Activated CD4-positive, alpha-beta T cell treated with anti-CD3 and anti-CD28 coated beads, Interleukin-2, amount 50 U/mL, for 24 hours (primary cell): ENCODE data around the gene PPM1B.
"Not testable (repeated sequence)": the region's sequence is repeated elsewhere in the genome, so short reads cannot be mapped to it uniquely, and the experiment has no call there.

ENCODE experiments used
- DNase-seq, 2 donors: peaks; one replicate each; pipeline ENCODE4 v3.0.0-alpha.2; 2020; ENCODE audit warnings: low read depth in 1 of 2, low spot score in 1 of 2

The PPM1B gene

DNA sequence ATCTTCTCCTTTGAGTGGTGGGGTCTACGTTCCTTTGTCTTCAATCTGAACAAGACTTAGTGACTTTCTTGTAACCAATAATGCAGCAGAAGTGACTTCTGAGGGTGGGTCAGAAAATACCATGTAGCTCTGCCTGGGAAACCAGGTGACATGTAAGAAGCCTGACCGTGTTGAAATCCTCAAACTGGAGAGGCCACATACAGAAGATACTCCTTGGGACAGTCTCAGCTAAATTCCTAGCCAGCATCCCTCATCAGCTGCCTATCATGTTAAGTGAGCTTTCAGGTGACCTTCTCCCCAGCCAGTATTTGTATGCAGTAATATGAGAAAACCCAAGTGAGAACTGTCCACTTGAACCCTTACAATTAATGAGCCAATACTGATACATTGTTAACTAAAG is 27.0 kb downstream of the PPM1B start:
- DNase-seq = no peak

- DNase-seq = no peak
Measured at GRCh38 chr2:44197816-44198215, 29.1 kb downstream of the PPM1B start.

DNA sequence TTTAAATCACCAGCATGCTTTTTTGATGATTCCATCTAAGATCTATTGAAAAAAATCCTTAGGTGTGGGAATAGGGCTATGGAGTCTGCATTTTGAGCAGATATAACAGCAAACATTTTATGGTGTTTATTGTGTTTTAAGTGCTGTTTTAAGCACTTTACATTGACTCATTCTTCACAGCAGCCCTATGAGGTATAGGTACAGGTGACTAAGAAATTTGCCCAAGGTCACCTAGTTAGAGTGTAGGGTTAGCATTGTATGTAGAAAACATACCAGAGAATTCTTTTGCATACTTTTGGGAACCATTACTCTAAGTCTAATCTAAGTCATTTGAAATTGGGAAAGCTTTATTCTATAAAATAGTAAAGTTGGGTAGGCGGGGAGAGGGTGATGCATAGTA is 31.3 kb downstream of the PPM1B start:
- DNase-seq = no peak

DNA sequence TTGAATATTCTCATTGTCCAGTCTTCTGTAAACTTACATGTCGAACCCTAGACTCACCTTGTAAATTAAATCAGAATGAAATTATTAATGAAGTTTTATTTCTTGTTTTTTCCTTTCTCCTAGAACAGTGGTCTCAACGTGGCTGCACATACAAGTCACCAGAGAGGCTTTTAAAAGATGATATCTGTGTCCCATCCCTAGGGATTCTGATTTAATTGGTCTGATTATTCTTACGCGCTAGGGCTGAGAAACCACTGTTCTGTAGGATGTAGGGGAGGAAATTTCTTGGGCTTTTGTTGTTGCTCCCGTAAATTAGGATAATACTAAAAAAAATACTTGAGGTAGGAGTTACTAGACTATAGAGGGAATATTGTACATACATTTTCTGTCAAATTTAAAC is 32.1 kb downstream of the PPM1B start:
- no peak for DNase-seq

DNA sequence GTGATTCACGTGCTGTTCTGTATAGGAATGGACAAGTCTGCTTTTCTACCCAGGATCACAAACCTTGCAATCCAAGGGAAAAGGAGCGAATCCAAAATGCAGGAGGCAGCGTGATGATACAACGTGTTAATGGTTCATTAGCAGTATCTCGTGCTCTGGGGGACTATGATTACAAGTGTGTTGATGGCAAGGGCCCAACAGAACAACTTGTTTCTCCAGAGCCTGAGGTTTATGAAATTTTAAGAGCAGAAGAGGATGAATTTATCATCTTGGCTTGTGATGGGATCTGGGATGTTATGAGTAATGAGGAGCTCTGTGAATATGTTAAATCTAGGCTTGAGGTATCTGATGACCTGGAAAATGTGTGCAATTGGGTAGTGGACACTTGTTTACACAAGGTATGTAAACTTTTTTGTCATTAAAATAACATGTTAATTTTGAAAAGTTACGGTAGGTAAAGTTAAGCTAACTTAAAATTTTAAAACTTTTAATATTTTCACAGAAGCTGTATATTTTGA is 33.0 kb downstream of the PPM1B start:
- DNase-seq = no peak

DNA sequence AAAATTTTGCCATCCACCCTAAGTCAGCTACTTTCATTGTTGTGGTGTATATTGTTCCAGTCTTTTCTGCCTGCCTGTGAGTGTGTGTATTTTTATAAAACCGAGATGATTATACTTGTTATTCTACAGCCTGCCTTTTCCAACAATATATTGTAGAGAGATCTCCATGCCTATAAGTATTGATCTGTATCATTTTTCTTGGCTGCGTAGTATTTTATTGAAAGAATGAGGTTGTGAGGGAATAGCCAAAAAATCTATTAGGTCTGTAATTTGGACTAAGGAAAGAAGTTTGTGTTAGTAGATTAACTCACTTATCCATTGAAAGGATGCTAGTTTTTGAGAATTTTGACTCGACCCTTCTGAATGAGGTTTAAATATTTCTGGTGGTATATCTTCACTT is 34.9 kb downstream of the PPM1B start:
- DNase-seq = no peak

DNA sequence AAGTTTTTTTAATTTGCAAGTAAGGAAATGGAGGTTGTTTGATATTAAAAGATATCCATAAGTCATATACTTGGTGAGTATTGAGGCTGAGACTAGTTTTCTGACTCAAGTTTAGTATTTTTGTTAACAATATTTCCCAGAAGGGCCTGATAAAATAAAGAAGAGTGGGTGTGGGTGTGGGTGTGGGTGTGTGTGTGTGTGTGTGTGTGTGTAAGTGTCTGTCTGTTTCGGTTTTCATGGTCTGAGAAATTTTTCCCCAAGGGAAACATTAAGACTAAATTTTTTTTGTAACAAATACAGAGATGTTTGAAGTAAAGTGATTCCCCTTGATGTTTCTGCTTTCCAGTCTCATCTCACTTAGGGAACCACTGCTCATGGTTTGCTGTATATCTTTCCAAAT is 36.5 kb downstream of the PPM1B start:
- no peak for DNase-seq

- DNase-seq = no peak
Measured at GRCh38 chr2:44207102-44207501, 38.4 kb downstream of the PPM1B start.

DNA sequence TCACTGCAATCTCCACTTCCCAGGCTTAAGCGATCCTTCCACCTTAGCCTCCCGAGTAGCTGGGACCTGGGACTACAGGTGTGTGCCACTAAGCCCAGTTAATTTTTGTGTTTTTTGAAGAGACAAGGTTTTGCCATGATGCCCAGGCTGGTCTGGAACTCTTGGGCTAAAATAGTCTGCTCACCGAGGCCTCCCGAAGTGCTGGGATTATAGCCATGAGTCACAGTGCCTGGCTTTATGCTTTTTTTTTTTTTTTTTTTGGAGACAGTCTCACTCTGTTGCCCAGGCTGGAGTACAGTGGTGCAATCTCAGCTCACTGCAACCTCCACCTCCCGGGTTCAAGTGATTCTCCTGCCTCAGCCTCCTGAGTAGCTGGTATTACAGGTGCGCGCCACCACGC is 39.0 kb downstream of the PPM1B start:
- not testable (repeated sequence) for DNase-seq

GRCh38 chr2:44210362-44210761 is 41.7 kb downstream of the PPM1B start:
- no peak for DNase-seq

DNA sequence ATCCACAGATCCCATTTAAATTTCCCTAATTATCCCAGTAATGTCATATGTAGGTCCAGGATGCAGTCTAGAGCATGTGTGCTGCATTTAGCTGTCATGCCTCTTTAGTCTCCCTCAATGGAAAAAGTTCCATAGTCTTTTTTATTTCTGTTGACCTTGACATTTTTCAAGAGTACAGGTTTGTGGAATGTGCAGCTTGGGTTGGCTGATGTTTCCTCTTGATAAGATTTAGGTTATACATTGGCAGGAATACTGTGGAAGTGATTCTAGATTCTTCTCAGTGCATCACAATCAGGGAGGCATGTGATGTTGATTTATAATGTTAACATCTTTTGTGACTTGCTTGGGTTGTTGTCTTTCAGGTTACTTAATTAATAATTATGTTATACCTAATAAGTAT is 42.5 kb downstream of the PPM1B start:
- no peak for DNase-seq

- DNase-seq = no peak
Measured at GRCh38 chr2:44212302-44212701, 43.6 kb downstream of the PPM1B start.

- no peak for DNase-seq
Measured at GRCh38 chr2:44215827-44216226, 47.2 kb downstream of the PPM1B start.

DNA sequence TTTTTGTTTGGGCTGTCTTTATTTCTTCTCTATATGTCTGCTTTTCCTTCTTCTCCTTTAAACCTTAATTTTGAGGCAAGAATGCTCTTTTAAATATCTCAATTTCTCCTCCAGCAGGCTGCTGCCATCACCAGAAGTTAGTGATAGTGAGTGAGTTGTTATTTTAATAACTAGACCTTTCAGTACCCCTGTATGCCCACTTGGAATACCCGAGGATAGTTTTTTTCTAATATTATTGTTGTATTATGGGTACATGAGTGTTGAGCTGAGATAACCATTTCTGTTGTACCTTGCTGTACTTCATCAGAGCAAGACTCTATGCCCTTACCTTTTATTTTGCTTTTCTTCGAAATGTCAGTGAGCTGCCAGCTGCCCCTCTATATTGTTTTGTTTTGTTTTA is 50.1 kb downstream of the PPM1B start:
- no peak for DNase-seq

- DNase-seq = no peak
Measured at GRCh38 chr2:44226753-44227152, 58.1 kb downstream of the PPM1B start.

GRCh38 chr2:44230378-44230777 is 61.7 kb downstream of the PPM1B start:
- no peak for DNase-seq

DNA sequence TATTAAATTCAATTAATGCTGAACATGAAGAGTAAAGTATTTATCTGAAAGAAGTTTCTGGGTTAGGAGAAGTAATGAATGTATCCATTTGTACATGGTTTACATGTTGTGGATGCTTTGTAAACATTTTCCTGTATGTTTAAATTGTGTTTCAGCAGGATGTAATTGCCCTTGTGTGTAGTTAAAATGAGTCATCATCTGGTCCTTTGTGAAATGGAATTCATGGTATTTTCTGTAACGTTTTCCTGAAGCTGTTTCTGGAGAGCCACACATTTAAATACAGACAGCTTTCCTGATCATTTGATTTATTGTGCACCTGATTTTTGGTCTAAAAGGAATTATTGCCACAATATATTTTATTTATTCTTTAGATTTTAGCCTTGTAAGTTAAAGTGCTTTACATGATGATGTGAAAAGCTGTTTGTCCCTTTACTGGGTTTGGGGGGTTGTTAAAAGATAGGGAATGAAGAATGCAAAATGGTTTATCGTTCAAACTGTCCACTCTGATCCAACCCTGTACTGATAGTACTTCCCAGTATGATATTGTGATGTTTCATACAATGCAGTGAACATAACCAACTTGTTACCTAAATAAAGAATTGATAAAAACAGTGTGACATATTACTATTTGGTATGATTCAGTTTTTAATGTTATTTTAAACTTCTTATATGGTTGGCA is 64.9 kb downstream of the PPM1B start:
- DNase-seq = no peak

DNA sequence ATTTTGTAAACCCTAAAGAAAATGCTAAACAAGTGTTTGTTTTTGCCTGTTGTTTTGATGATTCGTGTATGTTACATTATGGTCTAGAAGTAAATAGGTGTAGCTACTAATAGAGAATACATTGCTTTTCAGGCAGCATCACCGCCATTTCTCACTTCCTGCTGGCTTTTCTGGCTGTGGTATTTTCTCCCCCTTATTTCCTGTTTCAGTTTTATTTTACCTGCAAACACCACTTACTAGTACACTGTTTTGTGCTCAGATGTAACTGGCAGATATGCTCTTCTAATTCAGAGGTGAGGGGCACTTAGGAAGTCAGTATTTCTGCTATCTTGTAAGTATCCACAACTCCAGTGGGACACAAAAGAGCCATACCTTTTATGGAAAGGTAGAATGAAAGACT is 68.5 kb downstream of the PPM1B start:
- DNase-seq = no peak

GRCh38 chr2:44242904-44243303 is 74.2 kb downstream of the PPM1B start:
- no peak for DNase-seq

DNA sequence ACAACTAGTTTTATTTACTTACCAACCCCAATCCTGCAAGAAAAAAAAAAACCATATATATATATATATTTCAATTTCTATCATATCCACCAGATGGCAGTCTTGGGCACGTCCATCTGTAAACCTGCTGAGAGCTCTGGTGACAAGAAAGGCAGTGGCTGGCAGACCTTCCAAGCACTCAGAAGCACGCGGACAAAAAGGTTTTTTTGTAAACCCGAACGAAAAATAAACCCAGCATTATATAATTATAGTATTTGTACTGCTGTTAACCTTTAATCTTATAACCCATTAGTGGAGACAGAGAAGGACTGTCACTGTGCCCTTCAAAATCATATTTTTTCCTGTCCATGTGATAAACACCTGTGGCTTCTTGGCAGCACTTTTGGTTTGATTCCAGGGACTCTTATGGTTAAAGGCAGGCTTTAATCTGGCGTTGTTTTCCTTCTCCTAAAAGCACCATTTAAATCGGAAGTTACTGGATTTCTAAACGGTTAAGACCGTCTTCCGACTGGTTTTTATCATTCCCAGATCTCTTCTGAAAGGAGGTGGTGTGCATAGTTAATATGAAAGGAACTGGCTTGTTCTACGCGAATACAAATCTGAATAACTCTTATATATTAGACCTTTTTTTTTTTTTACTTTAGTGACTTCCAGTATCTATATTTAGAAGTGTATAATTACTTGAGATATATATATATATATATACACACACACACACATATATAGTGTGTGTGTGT is 75.6 kb downstream of the PPM1B start:
- peak; percentile 6 to 55 for DNase-seq

DNA sequence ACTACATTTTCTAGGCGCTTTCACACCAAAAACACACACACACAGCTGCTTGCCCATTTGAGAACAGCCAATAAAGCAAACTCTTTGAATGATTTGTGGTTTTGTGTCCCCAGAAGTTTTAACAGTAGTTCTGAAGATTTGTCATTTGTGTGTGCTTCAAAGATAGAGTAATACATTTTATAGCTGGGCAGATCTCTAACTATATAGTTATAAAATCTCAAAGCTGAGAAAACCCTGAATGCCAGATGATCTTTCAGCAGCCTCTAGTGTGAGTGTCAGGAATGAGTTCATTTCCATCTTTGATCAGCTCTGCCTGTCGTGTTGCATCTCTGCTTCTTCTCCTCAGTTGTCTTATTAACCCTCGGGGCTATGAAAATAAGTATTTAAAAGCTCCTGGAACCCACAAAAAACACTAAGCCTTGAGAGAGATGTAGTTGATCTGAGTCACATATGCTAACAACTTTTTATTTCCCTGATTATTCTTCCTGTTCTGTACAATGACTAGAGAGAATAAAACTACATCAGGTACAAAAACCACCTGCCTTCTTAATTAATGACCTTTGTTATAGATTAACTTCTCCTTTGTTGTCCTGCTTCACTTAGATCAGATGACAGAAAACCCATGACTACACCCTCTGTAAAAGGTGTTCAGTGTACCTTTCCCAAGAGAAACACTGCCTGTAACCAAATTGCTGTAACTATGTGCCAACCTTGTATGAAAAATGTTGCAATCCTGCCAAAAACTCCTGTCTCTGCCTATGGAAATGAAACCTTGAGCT is 76.6 kb downstream of the PPM1B start:
- DNase-seq = no peak

- DNase-seq = no peak
Measured at GRCh38 chr2:44246436-44246835, 77.8 kb downstream of the PPM1B start.
